Urothelium cell line (cell line): ENCODE measurements around the gene XRCC4.
"Not testable (repeated sequence)": the region's sequence is repeated elsewhere in the genome, so short reads cannot be mapped to it uniquely, and the experiment has no call there.

Experiments used
- DNase-seq: peaks from one replicate; pipeline ENCODE4 v3.0.0; 2011; ENCODE audit warnings: low spot score, mixed read lengths
- FAIRE-seq: peaks from 2 replicates; lab custom pipeline; 2011; peaks lifted over from hg19 to GRCh38; lab: Jason Lieb, UNC

XRCC4 gene

DNA sequence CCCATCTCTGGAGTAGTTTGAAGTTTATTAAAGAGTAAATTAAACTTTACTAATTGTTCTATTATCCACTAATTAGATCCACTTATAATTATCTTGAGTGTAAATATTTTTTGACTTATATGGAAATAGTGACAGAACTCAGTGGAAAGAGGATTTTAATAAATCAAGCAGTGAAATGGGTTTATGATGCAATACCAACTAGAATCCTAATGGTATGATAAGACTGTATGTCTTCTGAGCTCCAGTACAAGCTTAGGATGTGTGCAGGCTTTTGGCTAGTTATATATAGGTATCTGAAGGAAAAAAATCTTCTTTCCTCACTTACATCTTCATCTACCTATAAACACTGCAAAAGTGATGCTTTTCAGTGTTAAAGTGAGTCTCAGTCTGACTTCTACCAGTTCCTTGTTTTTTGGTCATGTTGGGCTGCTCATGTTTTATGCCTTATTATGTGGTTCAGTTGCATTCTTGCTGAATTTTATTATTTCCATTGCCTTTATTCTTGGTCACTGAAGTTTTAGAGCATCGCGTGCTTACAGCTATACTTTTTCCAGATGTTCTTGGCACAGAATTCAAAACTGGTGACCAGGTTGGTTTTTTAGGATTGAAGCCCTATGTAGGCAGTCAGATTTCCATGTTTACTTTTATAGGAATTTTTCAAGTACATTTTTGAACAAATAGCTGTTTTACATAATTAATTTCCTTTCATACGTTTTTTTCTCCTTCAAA lies 30.5 kb downstream of the XRCC4 start:
- FAIRE-seq, result no peak
- DNase-seq, result no peak

DNA sequence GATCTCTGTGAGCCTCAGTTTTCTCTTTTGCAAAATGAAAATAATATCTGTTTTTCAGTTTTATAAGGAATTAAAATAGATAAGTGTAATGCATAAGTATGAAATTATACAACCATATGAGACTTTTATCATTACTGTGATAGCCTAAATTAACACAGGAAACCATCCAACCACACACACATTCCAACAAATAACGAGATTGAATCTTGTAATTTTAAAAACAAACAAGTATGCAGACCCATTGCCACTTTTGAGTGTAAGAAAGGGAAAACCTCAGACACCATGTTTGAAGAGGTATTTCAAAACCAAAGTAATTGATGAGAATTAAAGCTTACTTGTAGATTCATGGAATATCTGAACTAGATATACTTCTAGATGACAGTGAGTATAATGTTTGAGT lies 32.0 kb downstream of the XRCC4 start:
- FAIRE-seq, result no peak
- DNase-seq, result no peak

- FAIRE-seq (no peak), DNase-seq (no peak)
Measured at GRCh38 chr5:83115816-83116215, 38.5 kb downstream of the XRCC4 start.

GRCh38 chr5:83118471-83118870 lies 41.1 kb downstream of the XRCC4 start:
- DNase-seq (no peak), FAIRE-seq (no peak)

DNA sequence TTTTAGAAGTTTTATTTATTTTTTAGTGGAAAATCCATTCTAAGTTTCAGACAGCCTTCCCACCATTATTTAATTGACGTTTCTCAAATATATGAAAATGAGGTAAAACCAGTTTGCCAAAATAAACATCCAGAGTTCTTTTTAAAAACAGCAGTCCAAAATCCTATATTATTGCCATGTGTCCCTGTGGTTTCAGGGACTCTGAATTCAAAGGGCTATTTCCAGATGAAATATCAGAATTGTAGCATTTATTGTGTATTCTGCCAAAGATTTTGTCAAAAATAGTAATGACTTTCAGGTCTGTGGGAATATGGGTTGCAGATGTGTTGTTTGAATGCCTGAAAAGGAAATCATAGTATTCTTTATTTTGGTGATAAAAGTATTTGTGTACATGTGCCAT lies 41.6 kb downstream of the XRCC4 start:
- FAIRE-seq (no peak), DNase-seq (no peak)

- no peak for DNase-seq
- FAIRE-seq, result no peak
Measured at GRCh38 chr5:83124593-83124992, 47.2 kb downstream of the XRCC4 start.

DNA sequence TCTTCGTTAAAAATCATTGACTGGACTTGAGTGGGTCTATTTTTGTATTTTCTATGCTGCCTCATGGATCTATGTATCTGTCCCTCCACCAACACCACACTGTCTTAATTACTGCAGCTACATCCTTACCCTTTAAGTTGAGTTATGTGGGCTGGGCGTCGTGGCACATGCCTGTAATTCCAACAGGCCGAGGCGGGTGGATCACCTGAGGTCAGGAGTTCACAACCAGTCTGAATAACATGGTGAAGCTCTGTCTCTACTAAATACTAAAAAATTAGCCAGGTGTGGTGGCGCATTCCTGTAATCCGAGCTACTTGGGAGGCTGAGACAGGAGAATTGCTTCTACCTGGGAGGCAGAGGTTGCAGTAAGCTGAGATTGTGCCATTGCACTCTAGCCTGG lies 48.2 kb downstream of the XRCC4 start:
- DNase-seq (no peak), FAIRE-seq (no peak)

DNA sequence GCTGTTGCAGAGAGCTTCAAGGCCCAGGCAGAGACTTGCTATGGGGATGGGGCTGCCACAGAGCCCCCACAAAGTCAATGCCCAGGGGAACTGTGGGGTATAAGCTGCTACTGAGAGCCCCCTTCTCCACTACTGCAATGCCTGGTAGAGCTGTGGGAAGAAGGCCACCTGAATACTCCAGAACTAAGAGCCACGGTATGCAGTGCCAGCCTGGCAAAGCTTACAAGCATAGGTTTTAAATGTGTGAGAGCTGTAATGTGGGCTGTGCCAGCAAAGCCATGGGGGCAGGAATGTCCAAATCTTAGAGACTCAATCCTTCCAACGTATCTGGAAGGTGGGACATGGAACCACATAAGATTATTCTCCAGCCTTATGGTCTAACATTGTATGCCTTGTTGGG lies 49.2 kb downstream of the XRCC4 start:
- no peak for FAIRE-seq
- DNase-seq, result no peak

DNA sequence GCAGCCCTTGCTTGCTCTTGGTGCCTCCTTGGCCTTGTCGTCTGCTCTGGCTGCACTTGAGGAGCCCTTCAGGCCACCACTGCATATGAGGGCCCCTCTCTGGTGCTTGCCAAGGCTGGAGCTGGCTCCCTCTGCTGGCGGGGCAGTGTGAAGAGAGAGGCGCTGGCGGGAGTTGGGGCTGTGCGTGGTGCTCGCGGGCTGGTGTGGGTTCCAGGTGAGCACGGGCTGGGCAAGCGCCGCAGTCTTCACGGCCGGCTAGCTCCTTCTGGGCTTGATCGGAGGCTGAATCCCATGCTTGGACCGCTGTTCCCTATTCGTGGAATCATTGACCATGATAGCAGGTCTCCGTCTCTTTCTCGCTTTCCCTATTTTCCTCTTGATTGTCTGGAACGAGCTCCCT lies 56.5 kb downstream of the XRCC4 start:
- DNase-seq, result no peak
- FAIRE-seq, result no peak

GRCh38 chr5:83142526-83142925 lies 65.2 kb downstream of the XRCC4 start:
- FAIRE-seq, result no peak
- DNase-seq, result no peak

DNA sequence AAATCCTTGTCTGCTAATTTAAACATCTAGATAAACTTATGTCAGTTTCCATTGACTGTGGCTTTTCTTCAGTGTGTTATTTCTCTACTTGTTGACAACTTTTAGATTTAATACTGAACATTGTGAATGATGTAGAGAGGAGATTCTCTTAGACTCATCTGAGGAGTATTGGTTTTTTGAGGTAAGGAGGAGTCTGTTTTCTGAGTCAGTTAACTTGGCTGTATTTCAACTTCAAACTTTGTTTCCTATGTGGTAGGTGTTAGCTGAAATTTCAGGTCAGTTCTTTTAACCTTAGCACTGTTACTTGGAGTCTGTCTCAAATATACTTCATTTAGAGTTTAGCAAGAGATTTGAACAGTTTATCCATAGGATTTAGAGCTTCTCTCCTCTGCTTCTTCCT lies 67.9 kb downstream of the XRCC4 start:
- FAIRE-seq (no peak), DNase-seq (no peak)

- no peak for FAIRE-seq
- no peak for DNase-seq
Measured at GRCh38 chr5:83145882-83146331, 68.6 kb downstream of the XRCC4 start.

GRCh38 chr5:83146441-83146840 lies 69.1 kb downstream of the XRCC4 start:
- no peak for FAIRE-seq
- DNase-seq, result no peak

DNA sequence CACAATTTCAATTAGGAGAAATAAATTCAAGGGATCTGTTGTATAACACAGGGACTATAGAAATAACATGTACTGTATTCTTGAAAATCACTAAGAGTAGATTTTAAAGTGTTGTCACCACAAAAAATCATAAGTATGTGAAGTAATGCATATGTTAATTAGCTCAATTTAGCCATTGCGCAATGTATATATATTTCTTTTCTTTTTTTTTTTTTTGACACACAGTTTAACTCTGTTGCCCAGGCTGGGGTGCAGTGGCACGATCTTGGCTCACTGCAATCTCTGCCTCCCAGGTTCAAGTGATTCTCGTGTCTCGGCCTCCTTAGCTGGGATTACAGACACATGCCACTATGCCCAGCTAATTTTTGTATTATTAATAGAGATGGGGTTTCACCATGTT lies 70.2 kb downstream of the XRCC4 start:
- DNase-seq (no peak), FAIRE-seq (no peak)

DNA sequence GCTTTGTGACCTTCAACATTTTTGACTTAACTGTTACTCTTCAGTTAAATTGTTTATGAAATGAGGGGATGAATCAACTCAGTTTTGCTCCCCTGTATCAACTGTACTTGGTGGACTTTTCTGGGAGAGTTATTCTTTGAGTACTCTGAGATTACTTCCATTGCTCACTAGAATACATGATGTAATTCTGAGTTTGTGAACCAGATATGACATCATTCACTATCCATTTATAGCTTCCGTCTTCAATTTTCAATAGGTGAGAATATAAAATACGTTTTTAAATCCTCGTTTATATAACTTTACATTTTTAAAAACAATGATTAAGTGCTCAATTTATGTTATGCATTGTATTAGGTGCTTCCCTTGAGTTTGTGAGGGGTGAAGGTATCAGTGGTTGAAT lies 71.0 kb downstream of the XRCC4 start:
- no peak for FAIRE-seq
- DNase-seq, result no peak

DNA sequence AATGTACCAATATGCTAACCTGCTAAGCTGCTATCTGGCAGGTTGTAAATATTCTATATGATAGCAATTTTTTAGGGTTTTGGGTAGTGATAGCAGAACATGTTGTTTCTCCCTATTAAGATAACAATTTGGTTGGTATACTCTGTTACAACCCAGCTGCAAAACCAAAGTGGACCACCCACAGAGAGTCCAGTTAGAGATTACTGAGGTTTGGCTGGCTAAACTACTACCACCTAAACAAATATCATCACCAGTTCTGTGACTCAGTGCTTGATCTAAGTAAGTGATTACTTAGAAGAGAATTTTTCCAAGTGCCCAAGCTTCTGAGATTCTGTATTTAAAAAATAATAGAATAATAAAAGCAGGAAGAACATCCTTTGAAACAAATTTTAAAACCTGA lies 72.3 kb downstream of the XRCC4 start:
- DNase-seq (no peak), FAIRE-seq (no peak)

GRCh38 chr5:83151821-83152220 lies 74.5 kb downstream of the XRCC4 start:
- DNase-seq (no peak), FAIRE-seq (no peak)

- not testable (repeated sequence) for DNase-seq, FAIRE-seq
Measured at GRCh38 chr5:83152996-83153395, 75.6 kb downstream of the XRCC4 start.

GRCh38 chr5:83156001-83156400 lies 78.7 kb downstream of the XRCC4 start:
- no peak for FAIRE-seq
- DNase-seq, result no peak

DNA sequence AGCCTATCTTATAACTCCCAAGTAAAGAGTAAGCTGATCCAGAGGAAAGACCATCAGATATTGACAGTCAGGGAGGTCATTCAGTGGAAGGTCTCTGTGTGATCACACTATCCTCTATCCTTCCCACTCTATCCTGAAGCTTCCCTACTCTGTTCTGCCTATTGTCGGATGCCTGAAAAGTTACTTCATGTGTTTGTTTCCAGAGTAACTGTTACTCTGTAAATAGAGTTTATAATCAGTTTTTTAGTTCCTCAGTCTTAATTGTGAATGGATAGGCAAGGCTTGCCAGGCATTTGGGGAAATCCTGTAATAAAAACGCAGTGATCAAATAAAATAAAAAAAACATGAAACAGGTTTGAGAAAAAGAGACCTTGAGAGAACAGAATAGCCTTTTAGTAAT lies 79.8 kb downstream of the XRCC4 start:
- DNase-seq (no peak), FAIRE-seq (no peak)

GRCh38 chr5:83162601-83163000 lies 85.3 kb downstream of the XRCC4 start:
- FAIRE-seq (no peak), DNase-seq (no peak)

GRCh38 chr5:83167538-83167937 lies 90.2 kb downstream of the XRCC4 start:
- DNase-seq, result no peak
- FAIRE-seq, result no peak
